CD14-positive monocyte (primary cell): Measurements from ENCODE around the gene ARHGEF11. TPM values are rescaled to one million over a fixed set of nuclear protein-coding genes. Genes with fewer than 3 reads are reported as not detected.

ENCODE experiments used
- DNase-seq, 3 donors: peaks; one replicate each; pipeline ENCODE4 v3.0.0-alpha.2; 2011 to 2022
- H2AFZ ChIP-seq: 2 replicates; pipeline ENCODE4 v1.6.0; 2012; ENCODE audit warnings: mild to moderate bottlenecking, low read depth, low read length, inconsistent platforms; ENCODE audit not compliant: insufficient read depth, poor library complexity, severe bottlenecking
- H3K27ac ChIP-seq, 2 donors: 1 replicate in 1 of 2; 2 replicates in 1 of 2; pipeline ENCODE4 v1.5.1; 2012 to 2013; ENCODE audit warnings: low read length in 2 of 2, control low read depth in 1 of 2, inconsistent platforms in 1 of 2, low read depth in 1 of 2, mild to moderate bottlenecking in 1 of 2
- H3K27me3 ChIP-seq, 2 donors: one replicate each; pipeline versions ENCODE4 v1.6.0 to v1.6.1; 2011 to 2013; ENCODE audit warnings: low read length in 2 of 2; ENCODE audit not compliant: control insufficient read depth in 2 of 2, insufficient read depth in 2 of 2
- H3K36me3 ChIP-seq, 2 donors: replicated peaks in 1 of 2; 1 replicate in 1 of 2; 2 replicates in 1 of 2; pipeline versions ENCODE4 v1.5.1 to v1.6.1; 2012 to 2013; ENCODE audit warnings: low read length in 2 of 2, control low read depth in 1 of 2, inconsistent platforms in 1 of 2, mild to moderate bottlenecking in 1 of 2; ENCODE audit not compliant: insufficient read depth in 2 of 2, control insufficient read depth in 1 of 2
- H3K4me1 ChIP-seq, 2 donors: 1 replicate in 1 of 2; 2 replicates in 1 of 2; pipeline versions ENCODE4 v1.5.1 to v1.6.1; 2012 to 2013; ENCODE audit warnings: low read length in 2 of 2, control low read depth in 1 of 2, inconsistent platforms in 1 of 2, mild to moderate bottlenecking in 1 of 2, moderate library complexity in 1 of 2; ENCODE audit not compliant: insufficient read depth in 2 of 2, control insufficient read depth in 1 of 2
- H3K4me2 ChIP-seq: replicated peaks from 2 replicates; pipeline ENCODE3; 2012; ENCODE audit warnings: low read length, moderate library complexity, mild to moderate bottlenecking; ENCODE audit not compliant: poor library complexity, severe bottlenecking; ENCODE audit errors: extremely low read depth
- H3K4me3 ChIP-seq, 3 experiments: fragments of 200-600 bp in 1 of 3; sonication (generic) in 1 of 3; replicated peaks in 1 of 3; 1 replicate in 2 of 3; 2 replicates in 1 of 3; pipeline ENCODE4 v1.5.1; 2011 to 2013; ENCODE audit warnings: low read length in 3 of 3, mild to moderate bottlenecking in 3 of 3, control low read depth in 2 of 3, low read depth in 2 of 3, inconsistent platforms in 1 of 3, moderate library complexity in 1 of 3
- H3K79me2 ChIP-seq: 2 replicates; pipeline ENCODE4 v1.6.0; 2012; ENCODE audit warnings: mild to moderate bottlenecking, control low read depth, inconsistent platforms, low read length, moderate library complexity; ENCODE audit not compliant: insufficient read depth
- H3K9ac ChIP-seq: 2 replicates; pipeline ENCODE4 v1.6.0; 2017; ENCODE audit warnings: low read length, mild to moderate bottlenecking; ENCODE audit not compliant: insufficient read depth, poor library complexity, severe bottlenecking
- H3K9me3 ChIP-seq, 2 donors: replicated peaks in 1 of 2; 1 replicate in 1 of 2; 2 replicates in 1 of 2; pipeline versions ENCODE4 v1.5.1 to v1.6.1; 2012 to 2013; ENCODE audit warnings: low read length in 2 of 2, control low read depth in 1 of 2; ENCODE audit not compliant: control insufficient read depth in 1 of 2, insufficient read depth in 1 of 2
- H4K20me1 ChIP-seq: 2 replicates; pipeline ENCODE4 v1.6.0; 2012; ENCODE audit warnings: mild to moderate bottlenecking, low read length, control low read depth, moderate library complexity; ENCODE audit not compliant: insufficient read depth
- H3K27ac Mint-ChIP-seq, 7 donors: one replicate each; pipeline ENCODE4 v1.8.0; 2020; ENCODE audit warnings: mild to moderate bottlenecking in 7 of 7, mixed read lengths in 7 of 7, moderate library complexity in 6 of 7, inconsistent platforms in 2 of 7
- H3K27me3 Mint-ChIP-seq, 3 donors: one replicate each; pipeline ENCODE4 v1.8.0; 2021 to 2022; ENCODE audit warnings: low read depth in 3 of 3, mild to moderate bottlenecking in 3 of 3, mixed read lengths in 3 of 3, moderate library complexity in 3 of 3, inconsistent platforms in 1 of 3
- H3K36me3 Mint-ChIP-seq, 2 donors: one replicate each; pipeline ENCODE4 v1.8.0; 2020; ENCODE audit warnings: mixed read lengths in 2 of 2, inconsistent platforms in 1 of 2, mild to moderate bottlenecking in 1 of 2
- H3K4me1 Mint-ChIP-seq: one replicate; pipeline ENCODE4 v1.8.0; 2020; ENCODE audit warnings: mild to moderate bottlenecking, mixed read lengths
- H3K4me3 Mint-ChIP-seq, 2 donors: one replicate each; pipeline ENCODE4 v1.8.0; 2020; ENCODE audit warnings: mild to moderate bottlenecking in 2 of 2, mixed read lengths in 2 of 2, moderate library complexity in 1 of 2
- H3K9me3 Mint-ChIP-seq, 7 donors: one replicate each; pipeline ENCODE4 v1.8.0; 2020 to 2022; ENCODE audit warnings: mixed read lengths in 7 of 7, mild to moderate bottlenecking in 6 of 7, moderate library complexity in 6 of 7, inconsistent platforms in 2 of 7
- CTCF ChIP-seq: fragments of 200-600 bp; IDR thresholded peaks from one replicate; pipeline ENCODE4 v1.8.0; 2022; ENCODE audit warnings: antibody characterized with exemption, mild to moderate bottlenecking
- WGBS: methylation state at CpG from one replicate; pipeline ENCODE4 v1.1.5; 2013; ENCODE audit warnings: missing lambda C conversion rate; ENCODE audit not compliant: insufficient coverage; 5-methylcytosine and 5-hydroxymethylcytosine counted together
- intact Hi-C, 2 donors: fragments of 100-400 bp; cut with micrococcal nuclease; formaldehyde crosslinking; loops; one replicate each; pipeline versions ENCODE4 v1.15.0 to v1.15.1; 2023
- polyA plus RNA-seq, 3 donors: library from polyadenylated mRNA; depleted of rRNA in 1 of 3; unstranded in 2 of 3; stranded (reverse) in 1 of 3; fragments of 300-500 nt in 2 of 3; fragments of >200 nt in 1 of 3; fragmentation: Illumina TruSeq in 2 of 3; gene quantifications; 1 replicate in 2 of 3; 2 replicates in 1 of 3; pipeline ENCODE4 v1.2.3, GENCODE V29; 2012 to 2021

Gene ARHGEF11
- polyA plus RNA-seq, 3 donors, result 17.0 to 78.5 (median 17.7) TPM

GRCh38 chr1:156995412-156995811 is 50.1 kb downstream of the ARHGEF11 start:
- no peaks in the 10 kb centered on the region for H3K4me1 ChIP-seq
- H3K27me3 ChIP-seq, result no peaks in the 10 kb centered on the region
- H3K36me3 ChIP-seq, result peaks cover 0 to 22% of the 10 kb centered on the region in 2 donors
- Mint-ChIP-seq H3K4me1 (peaks cover 2% of the 10 kb centered on the region), H3K9me3 (no peaks in the 10 kb centered on the region), H3K27me3 (no peaks in the 10 kb centered on the region), H3K4me3 (no peak overlapping the region), H3K27ac (no peak overlapping the region), H3K36me3 (peaks cover 22 to 24% of the 10 kb centered on the region in 2 donors)
- no peak for TF ChIP-seq CTCF
- no peak for DNase-seq
- no peak overlapping the region for H3K27ac ChIP-seq
- 100% methylated on average over 1 of the region's 5 CpGs for WGBS
- intact Hi-C loops, result no loop called here
- no peak overlapping the region for H3K4me2 ChIP-seq
- peaks cover 13% of the 10 kb centered on the region for H3K79me2 ChIP-seq
- peaks cover 75% of the 10 kb centered on the region for H4K20me1 ChIP-seq
- no peak overlapping the region for H3K4me3 ChIP-seq
- H3K9me3 ChIP-seq, result no peaks in the 10 kb centered on the region
- no peak overlapping the region for H3K9ac ChIP-seq
- H2AFZ ChIP-seq, result no peak overlapping the region

DNA sequence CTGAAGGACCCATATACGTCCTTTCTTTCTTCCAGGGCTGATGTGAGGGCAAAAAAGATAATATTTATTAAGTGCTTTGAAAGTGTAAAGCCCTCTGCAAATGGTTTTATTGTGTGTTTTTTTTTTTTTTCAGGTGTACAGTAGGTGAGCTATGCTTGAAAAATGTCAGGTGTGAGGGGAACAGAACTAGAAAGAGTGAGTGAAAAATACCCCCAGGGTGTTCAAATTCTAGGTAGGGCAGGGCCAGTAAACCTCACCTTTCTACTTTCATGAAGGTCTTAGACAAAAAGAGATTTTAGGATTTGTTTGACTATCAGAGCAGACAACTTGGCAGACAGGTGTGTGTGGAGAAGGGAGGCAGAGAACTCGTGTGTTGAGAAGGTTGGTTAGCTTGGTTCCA is 51.3 kb downstream of the ARHGEF11 start:
- Mint-ChIP-seq H3K4me1 (peaks cover 2% of the 10 kb centered on the region), H3K27ac (no peak overlapping the region), H3K36me3 (peaks cover 20 to 27% of the 10 kb centered on the region in 2 donors), H3K9me3 (no peaks in the 10 kb centered on the region), H3K4me3 (no peak overlapping the region), H3K27me3 (no peaks in the 10 kb centered on the region)
- no peak for TF ChIP-seq CTCF
- H4K20me1 ChIP-seq, result peaks cover 71% of the 10 kb centered on the region
- no peaks in the 10 kb centered on the region for H3K4me1 ChIP-seq
- DNase-seq, result no peak
- H3K27ac ChIP-seq, result no peak overlapping the region
- H3K36me3 ChIP-seq, result peaks cover 0 to 22% of the 10 kb centered on the region in 2 donors
- H3K79me2 ChIP-seq, result peaks cover 13% of the 10 kb centered on the region
- intact Hi-C loops, result no loop called here
- H3K4me3 ChIP-seq, result no peak overlapping the region
- 100% methylated on average over 1 of the region's 2 CpGs for WGBS
- no peak overlapping the region for H2AFZ ChIP-seq
- H3K27me3 ChIP-seq, result no peaks in the 10 kb centered on the region
- H3K9me3 ChIP-seq, result no peaks in the 10 kb centered on the region
- H3K4me2 ChIP-seq, result no peak overlapping the region
- no peak overlapping the region for H3K9ac ChIP-seq
